ENCODE measurements around the gene AGAP2. TPM values are rescaled to one million over a fixed set of nuclear protein-coding genes. Genes with fewer than 3 reads are reported as not detected.
A peak's percentile ranks its signal among the peaks of the same experiment; 100 is the strongest.

Gene AGAP2
- total and polyA plus RNA-seq, 12 donors: 0.50 to 8.1 (median 2.1) TPM

DNA sequence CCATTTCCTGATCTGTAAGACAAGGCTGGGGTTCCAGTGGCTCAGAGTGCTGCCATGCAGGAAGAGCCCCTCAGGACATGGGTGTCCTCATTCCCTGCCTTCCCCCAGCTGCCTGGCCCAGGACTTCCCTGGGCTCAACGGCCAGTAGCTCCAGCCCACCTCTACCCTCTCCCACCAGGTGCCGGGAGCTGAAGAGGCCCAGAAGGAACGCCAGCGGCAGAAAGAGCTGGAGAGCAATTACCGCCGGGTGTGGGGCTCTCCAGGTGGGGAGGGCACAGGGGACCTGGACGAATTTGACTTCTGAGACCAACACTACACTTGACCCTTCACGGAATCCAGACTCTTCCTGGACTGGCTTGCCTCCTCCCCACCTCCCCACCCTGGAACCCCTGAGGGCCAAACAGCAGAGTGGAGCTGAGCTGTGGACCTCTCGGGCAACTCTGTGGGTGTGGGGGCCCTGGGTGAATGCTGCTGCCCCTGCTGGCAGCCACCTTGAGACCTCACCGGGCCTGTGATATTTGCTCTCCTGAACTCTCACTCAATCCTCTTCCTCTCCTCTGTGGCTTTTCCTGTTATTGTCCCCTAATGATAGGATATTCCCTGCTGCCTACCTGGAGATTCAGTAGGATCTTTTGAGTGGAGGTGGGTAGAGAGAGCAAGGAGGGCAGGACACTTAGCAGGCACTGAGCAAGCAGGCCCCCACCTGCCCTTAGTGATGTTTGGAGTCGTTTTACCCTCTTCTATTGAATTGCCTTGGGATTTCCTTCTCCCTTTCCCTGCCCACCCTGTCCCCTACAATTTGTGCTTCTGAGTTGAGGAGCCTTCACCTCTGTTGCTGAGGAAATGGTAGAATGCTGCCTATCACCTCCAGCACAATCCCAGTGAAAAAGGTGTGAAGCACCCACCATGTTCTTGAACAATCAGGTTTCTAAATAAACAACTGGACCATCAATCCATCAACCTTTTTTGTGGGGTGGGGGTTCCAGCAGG lies 17.6 kb downstream of the AGAP2 start:
- WGBS, 4 donors: 56 to 91% (median 89%) methylated on average over 2 to 11 of the region's 11 CpGs
- intact Hi-C loops (cut with DNase I): no loop called here
- Histone ChIP-seq H3K9me3 (replicated peaks in 1 of 3) (no peaks in the 10 kb centered on the region), H3K36me3 (replicated peaks in 1 of 2) (peaks cover 0 to 59% of the 10 kb centered on the region in 2 donors), H3K27ac (no peak overlapping the region), H3K27me3 (no peaks in the 10 kb centered on the region), H3K4me3 (no peak overlapping the region), H3K4me1 (replicated peaks in 1 of 2) (peaks cover 0 to 2% of the 10 kb centered on the region in 2 donors)
- DNase-seq: peak in 1 of 7 donors; percentile 41
- TF ChIP-seq, protein P1, sequence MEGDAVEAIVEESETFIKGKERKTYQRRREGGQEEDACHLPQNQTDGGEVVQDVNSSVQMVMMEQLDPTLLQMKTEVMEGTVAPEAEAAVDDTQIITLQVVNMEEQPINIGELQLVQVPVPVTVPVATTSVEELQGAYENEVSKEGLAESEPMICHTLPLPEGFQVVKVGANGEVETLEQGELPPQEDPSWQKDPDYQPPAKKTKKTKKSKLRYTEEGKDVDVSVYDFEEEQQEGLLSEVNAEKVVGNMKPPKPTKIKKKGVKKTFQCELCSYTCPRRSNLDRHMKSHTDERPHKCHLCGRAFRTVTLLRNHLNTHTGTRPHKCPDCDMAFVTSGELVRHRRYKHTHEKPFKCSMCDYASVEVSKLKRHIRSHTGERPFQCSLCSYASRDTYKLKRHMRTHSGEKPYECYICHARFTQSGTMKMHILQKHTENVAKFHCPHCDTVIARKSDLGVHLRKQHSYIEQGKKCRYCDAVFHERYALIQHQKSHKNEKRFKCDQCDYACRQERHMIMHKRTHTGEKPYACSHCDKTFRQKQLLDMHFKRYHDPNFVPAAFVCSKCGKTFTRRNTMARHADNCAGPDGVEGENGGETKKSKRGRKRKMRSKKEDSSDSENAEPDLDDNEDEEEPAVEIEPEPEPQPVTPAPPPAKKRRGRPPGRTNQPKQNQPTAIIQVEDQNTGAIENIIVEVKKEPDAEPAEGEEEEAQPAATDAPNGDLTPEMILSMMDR (IDR thresholded peaks at IDR 0.05): no peak
- TF ChIP-seq POLR2A (IDR thresholded peaks at IDR 0.05): no peak

DNA sequence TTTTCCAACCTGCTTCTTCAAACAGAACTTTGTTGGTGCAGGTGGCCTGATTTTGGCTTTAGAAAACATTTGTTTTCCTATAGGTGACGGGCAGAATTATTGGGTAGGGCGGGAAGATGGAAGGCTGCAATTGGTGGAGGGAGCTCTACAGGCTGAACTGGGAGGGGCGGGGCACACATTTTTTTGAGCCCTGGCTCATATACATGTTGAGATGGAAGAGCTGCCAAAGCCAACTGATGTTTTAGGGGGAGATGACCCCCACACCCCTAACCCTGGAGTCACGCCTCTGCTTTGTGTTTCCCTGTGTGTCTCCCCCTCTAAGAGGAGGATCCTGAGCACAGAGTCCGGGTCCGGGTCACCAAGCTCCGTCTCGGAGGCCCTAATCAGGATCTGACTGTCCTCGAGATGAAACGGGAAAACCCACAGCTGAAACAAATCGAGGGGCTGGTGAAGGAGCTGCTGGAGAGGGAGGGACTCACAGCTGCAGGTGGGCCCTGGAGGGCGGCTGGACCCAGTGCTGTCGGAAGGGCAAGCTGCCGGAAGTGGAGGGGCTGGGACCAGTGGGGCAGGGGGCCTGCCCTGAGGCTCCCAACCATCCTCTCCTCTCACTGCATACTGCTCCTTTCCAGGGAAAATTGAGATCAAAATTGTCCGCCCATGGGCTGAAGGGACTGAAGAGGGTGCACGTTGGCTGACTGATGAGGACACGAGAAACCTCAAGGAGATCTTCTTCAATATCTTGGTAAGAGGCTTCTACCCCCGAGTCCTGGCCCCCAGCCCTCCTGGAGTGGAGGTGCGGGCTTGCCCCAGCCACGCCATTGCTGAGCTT lies 18.6 kb downstream of the AGAP2 start:
- Histone ChIP-seq H3K27me3 (no peaks in the 10 kb centered on the region), H3K36me3 (replicated peaks in 1 of 2) (peaks cover 0 to 67% of the 10 kb centered on the region in 2 donors), H3K4me3 (no peak overlapping the region), H3K27ac (no peak overlapping the region), H3K4me1 (replicated peaks in 1 of 2) (no peaks in the 10 kb centered on the region), H3K9me3 (replicated peaks in 1 of 3) (no peaks in the 10 kb centered on the region)
- intact Hi-C loops (cut with DNase I): no loop called here
- peak in 1 of 7 donors; percentile 45 for DNase-seq
- TF ChIP-seq POLR2A (IDR thresholded peaks at IDR 0.05): no peak
- TF ChIP-seq, protein P1 (IDR thresholded peaks at IDR 0.05): no peak
- 94 to 95% (median 94%) methylated on average over 17 to 20 of the region's 20 CpGs for WGBS, 4 donors

DNA sequence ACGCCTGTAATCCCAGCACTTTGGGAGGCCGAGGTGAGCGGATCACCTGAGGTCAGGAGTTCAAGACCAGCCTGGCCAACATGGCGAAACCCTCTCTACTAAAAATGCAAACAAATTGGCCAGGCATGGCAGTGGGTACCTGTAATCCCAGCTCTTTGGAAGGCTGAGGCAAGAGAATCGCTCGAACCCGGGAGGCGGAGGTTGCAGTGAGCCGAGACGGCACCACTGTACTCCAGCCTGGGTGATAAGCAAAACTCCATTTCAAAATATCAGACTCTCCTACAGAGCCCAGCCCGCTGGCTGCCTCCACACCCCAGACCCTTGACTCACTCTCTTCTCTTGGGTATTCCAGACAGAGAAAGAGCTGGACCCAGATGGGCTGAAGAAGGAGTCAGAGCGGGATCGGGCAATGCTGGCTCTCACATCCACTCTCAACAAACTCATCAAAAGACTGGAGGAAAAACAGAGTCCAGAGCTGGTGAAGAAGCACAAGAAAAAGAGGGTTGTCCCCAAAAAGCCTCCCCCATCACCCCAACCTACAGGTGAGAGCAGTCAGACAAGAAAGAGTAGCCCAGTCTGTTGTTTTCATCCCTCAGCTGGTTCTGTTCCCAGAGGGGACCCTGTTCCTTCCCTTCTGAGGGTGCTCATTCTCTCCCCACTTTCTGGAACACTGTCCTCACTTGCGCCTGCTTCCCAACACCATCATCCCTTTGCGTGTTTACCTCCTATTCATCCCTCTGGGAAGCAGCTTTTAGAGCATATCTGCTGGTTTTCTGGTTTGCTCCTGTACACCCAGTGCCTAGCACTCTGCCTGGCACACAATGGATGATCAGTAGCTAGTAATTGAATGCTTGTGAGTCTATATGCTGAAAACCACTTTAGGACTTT lies 19.7 kb downstream of the AGAP2 start:
- intact Hi-C loops (cut with DNase I): no loop called here
- Histone ChIP-seq H3K27ac (no peak overlapping the region), H3K4me1 (replicated peaks in 1 of 2) (no peaks in the 10 kb centered on the region), H3K27me3 (no peaks in the 10 kb centered on the region), H3K9me3 (replicated peaks in 1 of 3) (no peaks in the 10 kb centered on the region), H3K4me3 (no peak overlapping the region), H3K36me3 (replicated peaks in 1 of 2) (peaks cover 0 to 74% of the 10 kb centered on the region in 2 donors)
- DNase-seq: peak in 1 of 7 donors; percentile 44
- 96 to 97% (median 96%) methylated on average over 15 of the region's 15 CpGs for WGBS, 4 donors
- TF ChIP-seq, protein P1 (IDR thresholded peaks at IDR 0.05): no peak
- TF ChIP-seq POLR2A (IDR thresholded peaks at IDR 0.05): no peak
